ENCODE results near the gene SF3A2.

SF3A2 gene

DNA sequence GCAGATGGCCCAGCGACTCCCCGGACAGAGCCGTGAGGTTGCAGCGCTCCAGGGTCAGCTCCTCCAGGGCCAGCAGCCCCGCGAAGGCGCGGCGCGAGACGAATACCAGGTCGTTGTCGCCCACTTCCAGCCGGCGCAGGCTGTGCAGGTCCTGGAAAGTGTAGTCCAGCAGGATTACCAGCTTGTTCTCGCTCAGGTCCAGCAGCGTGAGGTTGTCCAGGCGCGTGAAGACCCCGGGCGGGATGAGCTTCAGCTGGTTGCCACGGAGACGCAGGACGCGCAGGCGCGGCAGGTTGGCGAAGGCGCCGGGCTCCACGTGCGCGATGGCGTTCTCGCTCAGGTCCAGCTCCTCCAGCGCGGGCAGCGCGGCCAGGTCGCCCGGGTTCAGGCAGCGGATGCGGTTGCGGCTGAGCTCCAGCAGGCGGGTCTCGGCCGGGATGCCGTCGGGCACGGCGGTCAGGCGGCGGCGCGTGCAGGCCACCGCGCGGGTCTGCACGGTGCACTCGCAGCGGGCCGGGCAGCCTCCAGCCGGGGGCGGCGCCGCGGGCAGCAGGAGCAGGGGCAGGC lies 54.6 kb downstream of the SF3A2 start:
- DNase-seq (ENCODE audit: low read depth in 3 of 3), result no peak

- no peak for DNase-seq (ENCODE audit: low read depth in 3 of 3)
These were observed 58.2 kb downstream of the SF3A2 start for GRCh38 chr19:2294687-2295335.

- no peak for DNase-seq (ENCODE audit: low read depth in 3 of 3)
These were observed 59.5 kb downstream of the SF3A2 start for GRCh38 chr19:2296141-2296540.
